GM12892 (cell line): ENCODE measurements around the gene NPHP1.
"Not testable (repeated sequence)": the region's sequence is repeated elsewhere in the genome, so short reads cannot be mapped to it uniquely, and the experiment has no call there.

Experiments used
- DNase-seq: peaks from one replicate; pipeline ENCODE4 v3.0.0; 2011; ENCODE audit not compliant: insufficient read length
- FAIRE-seq: peaks from 2 replicates; lab custom pipeline; 2011; peaks lifted over from hg19 to GRCh38; lab: Jason Lieb, UNC

NPHP1 gene

GRCh38 chr2:110083162-110083561 is 121.7 kb downstream of the NPHP1 start:
- not testable (repeated sequence) for FAIRE-seq, DNase-seq

- DNase-seq, FAIRE-seq: not testable (repeated sequence)
Measured at GRCh38 chr2:110078104-110078503, 126.7 kb downstream of the NPHP1 start.

GRCh38 chr2:110075896-110076295 is 128.9 kb downstream of the NPHP1 start:
- not testable (repeated sequence) for DNase-seq, FAIRE-seq
